SHP77 treated with DMSO at 0.1 percent for 48 hours (cell line): ENCODE measurements around the gene ARL2.

Experiments
- DNase-seq: peaks from one replicate; lab custom pipeline; 2025; lab: John Stamatoyannopoulos, UW

The ARL2 gene

GRCh38 chr11:65047581-65048422, 33.8 kb downstream of the ARL2 start:
- DNase-seq = no peak

- no peak for DNase-seq
Observed at GRCh38 chr11:65051398-65051858, 37.5 kb downstream of the ARL2 start.

GRCh38 chr11:65053827-65054508, 40.0 kb downstream of the ARL2 start:
- DNase-seq = no peak

- DNase-seq = no peak
Observed at GRCh38 chr11:65055538-65055937, 41.6 kb downstream of the ARL2 start.

- DNase-seq = no peak
Observed at GRCh38 chr11:65056999-65057398, 43.0 kb downstream of the ARL2 start.

GRCh38 chr11:65057526-65057925, 43.6 kb downstream of the ARL2 start:
- no peak for DNase-seq

GRCh38 chr11:65058012-65058411, 44.1 kb downstream of the ARL2 start:
- no peak for DNase-seq

GRCh38 chr11:65058419-65059054, 44.6 kb downstream of the ARL2 start, which contains the start of gene NAALADL1:
Gene NAALADL1 (minus strand): TSS chr11:65058553. CDS start chr11:65058521, 32 bp downstream.
- DNase-seq = no peak

- no peak for DNase-seq
Observed at GRCh38 chr11:65059523-65059922, 45.6 kb downstream of the ARL2 start.

GRCh38 chr11:65059959-65060824, 46.2 kb downstream of the ARL2 start:
- DNase-seq = no peak

- DNase-seq = no peak
Observed at GRCh38 chr11:65060913-65061408, 47.0 kb downstream of the ARL2 start.

- no peak for DNase-seq
Observed at GRCh38 chr11:65063532-65063931, 49.6 kb downstream of the ARL2 start.

- DNase-seq = no peak
Observed at GRCh38 chr11:65064847-65065240, 50.9 kb downstream of the ARL2 start.

- DNase-seq = no peak
Observed at GRCh38 chr11:65065851-65066250, 51.9 kb downstream of the ARL2 start.

GRCh38 chr11:65066315-65066714, 52.4 kb downstream of the ARL2 start:
- no peak for DNase-seq

- DNase-seq = no peak
Observed at GRCh38 chr11:65066805-65067291, 52.9 kb downstream of the ARL2 start.

GRCh38 chr11:65067446-65067845, 53.5 kb downstream of the ARL2 start:
- DNase-seq = no peak

GRCh38 chr11:65069217-65069616, 55.3 kb downstream of the ARL2 start:
- no peak for DNase-seq
